ENCODE measurements around the gene TCP11.

DNA sequence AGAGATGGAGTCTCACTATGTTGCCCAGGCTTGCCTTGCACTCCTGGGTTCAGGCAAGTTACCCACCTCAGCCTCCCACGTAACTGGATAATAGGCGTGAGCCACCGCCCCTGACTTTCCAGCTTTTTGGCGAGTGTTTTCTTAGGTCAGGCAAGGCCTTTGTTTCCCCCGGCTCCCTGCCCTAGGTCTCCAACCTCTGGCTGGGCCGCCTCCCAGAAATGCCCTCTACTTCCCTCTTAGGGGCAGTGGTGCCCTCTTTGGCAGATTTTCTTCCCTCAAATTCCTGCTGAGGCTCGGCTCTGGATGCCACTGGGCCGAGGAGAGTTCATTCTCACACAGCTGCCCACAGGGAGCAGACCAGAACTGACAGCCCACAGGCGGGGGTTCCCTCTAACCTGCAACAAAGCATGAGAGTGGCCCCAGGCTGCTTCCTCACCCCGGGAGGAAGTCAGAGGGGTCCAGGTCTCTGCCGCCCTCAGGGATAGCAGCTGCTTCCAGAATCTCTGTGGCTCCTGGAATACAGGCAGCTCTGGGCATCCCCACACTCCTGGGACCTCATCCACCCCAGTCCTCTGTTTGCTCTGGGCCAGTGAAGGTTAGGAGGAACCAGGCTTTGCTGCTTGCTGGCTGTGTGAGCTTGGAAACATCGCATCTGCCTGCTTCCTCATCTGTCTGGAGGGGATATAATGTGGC is 56.5 kb downstream of the TCP11 start:
- TF ChIP-seq POLR2A (IDR thresholded peaks at IDR 0.05; ENCODE audit: extremely low read depth, insufficient read length): no peak
- TF ChIP-seq, protein P1, sequence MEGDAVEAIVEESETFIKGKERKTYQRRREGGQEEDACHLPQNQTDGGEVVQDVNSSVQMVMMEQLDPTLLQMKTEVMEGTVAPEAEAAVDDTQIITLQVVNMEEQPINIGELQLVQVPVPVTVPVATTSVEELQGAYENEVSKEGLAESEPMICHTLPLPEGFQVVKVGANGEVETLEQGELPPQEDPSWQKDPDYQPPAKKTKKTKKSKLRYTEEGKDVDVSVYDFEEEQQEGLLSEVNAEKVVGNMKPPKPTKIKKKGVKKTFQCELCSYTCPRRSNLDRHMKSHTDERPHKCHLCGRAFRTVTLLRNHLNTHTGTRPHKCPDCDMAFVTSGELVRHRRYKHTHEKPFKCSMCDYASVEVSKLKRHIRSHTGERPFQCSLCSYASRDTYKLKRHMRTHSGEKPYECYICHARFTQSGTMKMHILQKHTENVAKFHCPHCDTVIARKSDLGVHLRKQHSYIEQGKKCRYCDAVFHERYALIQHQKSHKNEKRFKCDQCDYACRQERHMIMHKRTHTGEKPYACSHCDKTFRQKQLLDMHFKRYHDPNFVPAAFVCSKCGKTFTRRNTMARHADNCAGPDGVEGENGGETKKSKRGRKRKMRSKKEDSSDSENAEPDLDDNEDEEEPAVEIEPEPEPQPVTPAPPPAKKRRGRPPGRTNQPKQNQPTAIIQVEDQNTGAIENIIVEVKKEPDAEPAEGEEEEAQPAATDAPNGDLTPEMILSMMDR (IDR thresholded peaks at IDR 0.05; ENCODE audit: low read depth, low read length): no peak
